Prostate gland (tissue), 2 donors: Measurements from ENCODE around the gene POMGNT2. TPM values are rescaled to one million over a fixed set of nuclear protein-coding genes. Genes with fewer than 3 reads are reported as not detected.

Experiments
- DNase-seq: peaks from one replicate; pipeline ENCODE4 v3.0.0-alpha.2; 2019; ENCODE audit warnings: low spot score
- H3K27ac ChIP-seq, 2 donors: fragments of 200-600 bp; sonication (generic); 2 replicates each; pipeline ENCODE4 v1.5.1; 2017 to 2019
- H3K27me3 ChIP-seq: fragments of 200-600 bp; sonication (generic); replicated peaks from 2 replicates; pipeline ENCODE4 v1.5.1; 2019; ENCODE audit not compliant: insufficient read depth
- H3K36me3 ChIP-seq, 2 donors: fragments of 200-600 bp; sonication (generic); 1 replicate in 1 of 2; 2 replicates in 1 of 2; pipeline versions ENCODE4 v1.5.1 to v1.8.1; 2017 to 2019
- H3K4me1 ChIP-seq: fragments of 200-600 bp; sonication (generic); replicated peaks from 2 replicates; pipeline ENCODE4 v1.5.1; 2019
- H3K4me3 ChIP-seq, 2 donors: fragments of 200-600 bp; sonication (generic); 2 replicates each; pipeline ENCODE4 v1.5.1; 2017 to 2019
- H3K9me3 ChIP-seq: fragments of 200-600 bp; sonication (generic); 2 replicates; pipeline ENCODE4 v1.5.1; 2017
- POLR2A ChIP-seq: fragments of 450-650 bp; IDR thresholded peaks from one replicate; pipeline ENCODE4 v1.6.1; 2016; ENCODE audit warnings: antibody characterized with exemption, mild to moderate bottlenecking
- POLR2AphosphoS5 ChIP-seq: sonication (generic); formaldehyde crosslinking; IDR thresholded peaks from one replicate; pipeline ENCODE4 v1.6.1; 2017; ENCODE audit warnings: antibody characterized with exemption
- WGBS: methylation state at CpG from one replicate; pipeline ENCODE4 v1.1.5; 2018; 5-methylcytosine and 5-hydroxymethylcytosine counted together
- intact Hi-C: fragments of 100-400 bp; cut with DNase I; formaldehyde crosslinking; loops from one replicate; pipeline ENCODE4 v1.14.2; 2022
- total RNA-seq, 2 donors: library from RNA; depleted of rRNA; stranded (reverse); fragments of >200 nt; gene quantifications; one replicate each; pipeline ENCODE4 v1.1.0, GENCODE V29; 2016
- TF ChIP-seq, protein P1 (sequence below), 4 experiments: fragments of 200-600 bp in 2 of 4; fragments of 450-650 bp in 2 of 4; sonication (generic) in 2 of 4; IDR thresholded peaks; 1 replicate in 3 of 4; 2 replicates in 1 of 4; pipeline ENCODE4 v1.5.1; 2016 to 2019; ENCODE audit warnings: antibody characterized with exemption in 4 of 4, mild to moderate bottlenecking in 2 of 4, moderate library complexity in 2 of 4

The POMGNT2 gene
- total RNA-seq, 2 donors from 2014 or later: 20.7 to 46.5 TPM

DNA sequence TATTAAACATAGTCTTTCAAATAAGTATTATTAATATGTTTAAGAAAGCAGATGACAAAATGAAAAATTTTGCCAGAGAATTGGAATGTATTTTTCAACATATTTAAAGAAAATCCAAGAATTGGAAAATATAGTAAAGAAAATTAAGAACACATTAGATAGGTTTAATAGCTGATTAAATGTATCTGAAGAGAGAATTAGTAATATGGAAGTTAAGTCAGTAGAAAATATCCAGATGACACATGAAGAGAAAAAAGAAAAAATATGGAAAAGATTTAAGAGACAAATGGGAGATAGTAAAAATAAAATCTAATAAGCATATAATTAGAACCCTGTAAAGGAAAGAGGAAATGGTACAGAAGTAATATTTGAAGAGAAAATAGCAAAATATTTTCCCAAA is 18.0 kb upstream of the POMGNT2 start:
- no peaks in the 10 kb centered on the region for H3K27me3 ChIP-seq
- H3K36me3 ChIP-seq: no peaks in the 10 kb centered on the region
- TF ChIP-seq, protein P1, sequence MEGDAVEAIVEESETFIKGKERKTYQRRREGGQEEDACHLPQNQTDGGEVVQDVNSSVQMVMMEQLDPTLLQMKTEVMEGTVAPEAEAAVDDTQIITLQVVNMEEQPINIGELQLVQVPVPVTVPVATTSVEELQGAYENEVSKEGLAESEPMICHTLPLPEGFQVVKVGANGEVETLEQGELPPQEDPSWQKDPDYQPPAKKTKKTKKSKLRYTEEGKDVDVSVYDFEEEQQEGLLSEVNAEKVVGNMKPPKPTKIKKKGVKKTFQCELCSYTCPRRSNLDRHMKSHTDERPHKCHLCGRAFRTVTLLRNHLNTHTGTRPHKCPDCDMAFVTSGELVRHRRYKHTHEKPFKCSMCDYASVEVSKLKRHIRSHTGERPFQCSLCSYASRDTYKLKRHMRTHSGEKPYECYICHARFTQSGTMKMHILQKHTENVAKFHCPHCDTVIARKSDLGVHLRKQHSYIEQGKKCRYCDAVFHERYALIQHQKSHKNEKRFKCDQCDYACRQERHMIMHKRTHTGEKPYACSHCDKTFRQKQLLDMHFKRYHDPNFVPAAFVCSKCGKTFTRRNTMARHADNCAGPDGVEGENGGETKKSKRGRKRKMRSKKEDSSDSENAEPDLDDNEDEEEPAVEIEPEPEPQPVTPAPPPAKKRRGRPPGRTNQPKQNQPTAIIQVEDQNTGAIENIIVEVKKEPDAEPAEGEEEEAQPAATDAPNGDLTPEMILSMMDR (IDR thresholded peaks at IDR 0.05): no peak
- TF ChIP-seq POLR2AphosphoS5: no peak
- no peak for TF ChIP-seq POLR2A
- no peaks in the 10 kb centered on the region for H3K9me3 ChIP-seq
- no peaks in the 10 kb centered on the region for H3K4me1 ChIP-seq
- no peak overlapping the region for H3K27ac ChIP-seq
- intact Hi-C loops: no loop called here
- DNase-seq: no peak
- no peak overlapping the region for H3K4me3 ChIP-seq

DNA sequence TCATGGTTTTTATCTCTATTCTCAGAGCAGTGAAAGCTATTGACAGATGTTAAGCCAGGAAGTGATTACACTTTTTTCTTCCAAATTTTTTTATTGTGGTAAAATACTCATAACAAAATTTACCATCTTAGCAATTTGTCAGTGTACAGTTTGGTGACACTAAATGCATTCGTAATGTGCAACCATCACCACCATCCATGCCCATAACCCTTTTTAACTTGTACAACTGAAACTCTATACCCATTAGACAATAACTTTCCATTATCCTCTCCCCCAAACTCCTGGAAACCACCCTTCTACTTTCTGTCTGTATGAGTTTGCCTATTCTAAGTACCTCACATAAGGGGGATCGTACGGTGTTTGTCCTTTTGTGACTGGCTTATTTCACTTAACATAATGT is 15.1 kb upstream of the POMGNT2 start:
- no peaks in the 10 kb centered on the region for H3K9me3 ChIP-seq
- no peak for TF ChIP-seq POLR2AphosphoS5
- TF ChIP-seq POLR2A: no peak
- TF ChIP-seq, protein P1 (IDR thresholded peaks at IDR 0.05): no peak
- no peak overlapping the region for H3K4me3 ChIP-seq
- no peak for DNase-seq
- H3K27me3 ChIP-seq: no peaks in the 10 kb centered on the region
- H3K4me1 ChIP-seq: no peaks in the 10 kb centered on the region
- WGBS: 89% methylated on average over 3 of the region's 3 CpGs
- H3K27ac ChIP-seq: no peak overlapping the region
- no peaks in the 10 kb centered on the region for H3K36me3 ChIP-seq
- intact Hi-C loops: no loop called here

DNA sequence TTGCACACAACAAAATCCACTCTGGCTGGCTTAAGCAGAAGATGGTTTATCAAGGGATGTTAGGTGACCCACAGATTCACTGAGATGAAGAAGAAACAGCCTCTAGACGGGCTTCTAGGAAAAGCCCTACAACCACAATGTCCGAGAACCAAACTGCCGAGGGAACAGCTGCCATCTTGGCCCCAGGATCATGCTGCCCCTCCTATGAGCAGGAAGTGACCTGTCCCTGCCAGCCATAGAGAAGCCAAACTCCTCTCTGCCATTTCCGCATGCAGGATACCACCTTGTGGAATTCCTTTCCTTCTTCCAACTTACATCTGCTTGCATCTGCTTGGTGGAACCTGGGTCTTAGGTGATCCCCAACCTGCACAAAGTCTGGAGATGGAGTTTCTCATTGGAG is 11.4 kb upstream of the POMGNT2 start:
- H3K4me1 ChIP-seq: no peaks in the 10 kb centered on the region
- no peaks in the 10 kb centered on the region for H3K27me3 ChIP-seq
- no peak for DNase-seq
- H3K36me3 ChIP-seq: no peaks in the 10 kb centered on the region
- WGBS: 91% methylated on average over 4 of the region's 4 CpGs
- no peak overlapping the region for H3K27ac ChIP-seq
- TF ChIP-seq POLR2AphosphoS5 (no peak), POLR2A (no peak)
- TF ChIP-seq, protein P1 (IDR thresholded peaks at IDR 0.05): no peak
- H3K4me3 ChIP-seq: no peak overlapping the region
- intact Hi-C loops: no loop called here
- no peaks in the 10 kb centered on the region for H3K9me3 ChIP-seq

DNA sequence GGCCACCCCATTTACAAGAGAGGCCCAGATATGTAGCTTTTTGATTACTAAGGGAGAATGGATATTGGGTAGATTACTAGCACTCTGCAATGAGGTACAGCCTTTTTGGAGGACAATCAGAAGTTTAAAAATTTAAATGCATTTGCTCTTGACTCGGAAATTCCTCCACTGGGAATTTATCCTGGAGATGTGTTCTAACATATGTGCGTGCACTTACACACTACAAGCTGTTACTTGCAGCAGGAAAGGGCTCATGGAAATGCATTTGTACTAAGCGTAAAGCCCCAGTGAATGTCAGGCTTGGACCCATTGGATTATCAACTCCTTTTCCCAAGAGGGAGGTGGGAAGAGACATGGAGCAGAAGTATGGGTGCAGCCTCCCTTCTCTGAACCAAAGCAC is 7.8 kb upstream of the POMGNT2 start:
- Histone ChIP-seq H3K27me3 (no peaks in the 10 kb centered on the region), H3K27ac (no peak overlapping the region), H3K9me3 (no peaks in the 10 kb centered on the region), H3K4me3 (no peak overlapping the region), H3K36me3 (no peaks in the 10 kb centered on the region), H3K4me1 (no peaks in the 10 kb centered on the region)
- intact Hi-C loops: no loop called here
- no peak for TF ChIP-seq POLR2A
- TF ChIP-seq, protein P1 (IDR thresholded peaks at IDR 0.05): no peak
- TF ChIP-seq POLR2AphosphoS5: no peak
- DNase-seq: no peak
- 81% methylated on average over 3 of the region's 3 CpGs for WGBS

DNA sequence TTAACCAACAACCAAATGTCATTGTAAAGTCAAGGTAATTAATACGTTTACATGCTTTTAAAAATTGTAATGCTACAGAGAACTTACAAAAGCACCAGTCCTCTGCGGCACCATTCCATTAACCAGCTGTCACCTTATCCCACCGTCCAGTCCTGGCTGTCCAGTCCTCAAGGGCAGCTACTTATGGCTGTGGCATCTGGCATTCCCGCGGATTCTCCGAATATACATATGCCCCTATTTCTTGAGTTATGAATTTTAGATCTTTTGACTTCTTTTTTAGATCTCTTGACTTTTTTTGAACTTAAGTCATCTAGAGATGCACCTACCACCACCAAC is 382 bp upstream of the POMGNT2 start:
- H3K4me3 ChIP-seq: peak overlapping the region; percentile 62 to 74
- no peaks in the 10 kb centered on the region for H3K27me3 ChIP-seq
- TF ChIP-seq, protein P1 (IDR thresholded peaks at IDR 0.05): no peak
- TF ChIP-seq POLR2AphosphoS5 (no peak), POLR2A (no peak)
- no peaks in the 10 kb centered on the region for H3K9me3 ChIP-seq
- H3K4me1 ChIP-seq: no peaks in the 10 kb centered on the region
- no peak for DNase-seq
- WGBS: 12% methylated on average over 6 of the region's 6 CpGs
- intact Hi-C loops: loop anchor here (2.0 to 10.0 kb wide), 2 partner anchors 47 to 179 kb away; partner anchors contain the start of gene SNRK
- H3K36me3 ChIP-seq: no peaks in the 10 kb centered on the region
- H3K27ac ChIP-seq: no peak overlapping the region
